OCI-LY1 (cell line): Measurements from ENCODE around the gene RAB30.
A peak's percentile ranks its signal among the peaks of the same experiment; 100 is the strongest.

Experiments used
- H2AFZ ChIP-seq: fragments of 200-600 bp; sonication (generic), shearing (Covaris generic); 2 replicates; pipeline ENCODE4 v1.6.0; 2014; ENCODE audit warnings: antibody characterized with exemption, mild to moderate bottlenecking, low read length
- H3F3A ChIP-seq: fragments of 200-600 bp; sonication (generic), shearing (Covaris generic); 2 replicates; pipeline ENCODE4 v1.6.0; 2014; ENCODE audit warnings: mild to moderate bottlenecking, antibody characterized with exemption, low read length, moderate library complexity; ENCODE audit not compliant: insufficient read depth
- H3K27ac ChIP-seq: fragments of 200-600 bp; sonication (generic); 2 replicates; pipeline ENCODE4 v1.5.1; 2014; ENCODE audit warnings: low read length, mixed run types, mild to moderate bottlenecking, low read depth; ENCODE audit not compliant: poor library complexity, severe bottlenecking
- H3K27me3 ChIP-seq: fragments of 200-600 bp; sonication (generic); 2 replicates; pipeline ENCODE4 v1.6.0; 2014; ENCODE audit warnings: antibody characterized with exemption, mild to moderate bottlenecking, low read length, moderate library complexity; ENCODE audit not compliant: insufficient read depth
- H3K36me3 ChIP-seq: fragments of 200-600 bp; sonication (generic); 2 replicates; pipeline ENCODE4 v1.6.1; 2014; ENCODE audit warnings: mild to moderate bottlenecking, antibody characterized with exemption, low read length, moderate library complexity, mixed read lengths; ENCODE audit not compliant: insufficient read depth
- H3K4me1 ChIP-seq: fragments of 200-600 bp; sonication (generic); 2 replicates; pipeline ENCODE4 v1.5.1; 2014; ENCODE audit warnings: mild to moderate bottlenecking, low read length, moderate library complexity; ENCODE audit not compliant: insufficient read depth, severe bottlenecking
- H3K4me2 ChIP-seq: fragments of 200-600 bp; sonication (generic), shearing (Covaris generic); 2 replicates; pipeline ENCODE4 v1.6.1; 2014; ENCODE audit warnings: low read length
- H3K4me3 ChIP-seq: fragments of 200-600 bp; sonication (generic); 2 replicates; pipeline ENCODE4 v1.5.1; 2014; ENCODE audit warnings: low read length, low read depth, mild to moderate bottlenecking, mixed read lengths; ENCODE audit not compliant: poor library complexity, severe bottlenecking
- H3K79me2 ChIP-seq: fragments of 200-600 bp; shearing (Covaris generic); 2 replicates; pipeline ENCODE4 v1.6.1; 2016; ENCODE audit warnings: mixed run types, low read length, mixed read lengths; ENCODE audit not compliant: insufficient read depth
- H3K9ac ChIP-seq: fragments of 200-600 bp; sonication (generic), shearing (Covaris generic); 2 replicates; pipeline ENCODE4 v1.6.1; 2014; ENCODE audit warnings: mild to moderate bottlenecking, low read length, mixed read lengths
- H3K9me2 ChIP-seq: fragments of 200-600 bp; sonication (generic), shearing (Covaris generic); 2 replicates; pipeline ENCODE4 v1.6.1; 2014; ENCODE audit warnings: low read depth, mild to moderate bottlenecking, low read length, mixed read lengths
- H3K9me3 ChIP-seq: fragments of 200-600 bp; shearing (Covaris generic); 2 replicates; pipeline ENCODE4 v1.6.1; 2014; ENCODE audit warnings: low read length, mixed read lengths
- H4K20me1 ChIP-seq: fragments of 200-600 bp; sonication (generic), shearing (Covaris generic); 2 replicates; pipeline ENCODE4 v1.6.0; 2016; ENCODE audit warnings: mild to moderate bottlenecking, low read length; ENCODE audit not compliant: insufficient read depth
- CTCF ChIP-seq: fragments of 200-600 bp; sonication (generic), shearing (Covaris generic); IDR thresholded peaks from 2 replicates; pipeline ENCODE4 v1.5.1; 2017; ENCODE audit warnings: mild to moderate bottlenecking, antibody characterized with exemption, low read length, moderate library complexity, mixed read lengths
- EZH2 ChIP-seq: fragments of 200-600 bp; sonication (generic), shearing (Covaris generic); IDR thresholded peaks from 2 replicates; pipeline ENCODE4 v1.8.0; 2017; ENCODE audit warnings: borderline replicate concordance, mixed run types, mild to moderate bottlenecking, antibody characterized with exemption, low read length, moderate library complexity, mixed read lengths

The RAB30 gene

GRCh38 chr11:83046621-83047172 lies 25.0 kb downstream of the RAB30 start:
- H3K79me2 ChIP-seq = peaks cover 97% of the 10 kb centered on the region
- no peak overlapping the region for H3K9ac ChIP-seq
- no peak overlapping the region for H3K4me3 ChIP-seq
- no peaks in the 10 kb centered on the region for H3K27me3 ChIP-seq
- TF ChIP-seq EZH2 (no peak), CTCF (no peak)
- H3K4me1 ChIP-seq = peaks cover 74% of the 10 kb centered on the region
- H3K9me2 ChIP-seq = no peaks in the 10 kb centered on the region
- peak overlapping the region; percentile 10 for H3K27ac ChIP-seq
- no peaks in the 10 kb centered on the region for H3K9me3 ChIP-seq
- no peak overlapping the region for H2AFZ ChIP-seq
- peaks cover 16% of the 10 kb centered on the region for H3K36me3 ChIP-seq
- H3F3A ChIP-seq = no peaks in the 10 kb centered on the region
- H3K4me2 ChIP-seq = no peak overlapping the region
- no peaks in the 10 kb centered on the region for H4K20me1 ChIP-seq

GRCh38 chr11:83044958-83045712 lies 26.6 kb downstream of the RAB30 start:
- Histone ChIP-seq H3K27me3 (no peaks in the 10 kb centered on the region), H2AFZ (no peak overlapping the region), H3K36me3 (peaks cover under 1% of the 10 kb centered on the region; the same call in 1 of the 2 replicates), H3F3A (no peaks in the 10 kb centered on the region), H3K4me3 (peak overlapping the region; percentile 8), H3K9me3 (no peaks in the 10 kb centered on the region), H3K27ac (peak overlapping the region; percentile 50), H3K9me2 (no peaks in the 10 kb centered on the region), H3K4me2 (peak overlapping the region; percentile 55), H3K9ac (peak overlapping the region; percentile 31; the same call in 1 of the 2 replicates), H3K79me2 (peaks cover 85% of the 10 kb centered on the region), H4K20me1 (no peaks in the 10 kb centered on the region), H3K4me1 (peaks cover 82% of the 10 kb centered on the region)
- TF ChIP-seq CTCF = no peak
- no peak for TF ChIP-seq EZH2

- no peaks in the 10 kb centered on the region for H3K9me2 ChIP-seq
- no peak overlapping the region for H2AFZ ChIP-seq
- peak overlapping the region; percentile 50 for H3K27ac ChIP-seq
- H3K27me3 ChIP-seq = no peaks in the 10 kb centered on the region
- no peaks in the 10 kb centered on the region for H3F3A ChIP-seq
- H3K36me3 ChIP-seq = no peaks in the 10 kb centered on the region
- H3K4me1 ChIP-seq = peaks cover 71% of the 10 kb centered on the region
- no peak for TF ChIP-seq CTCF
- TF ChIP-seq EZH2 = no peak
- H3K4me2 ChIP-seq = peak overlapping the region; percentile 15; the same call in 1 of the 2 replicates
- no peaks in the 10 kb centered on the region for H4K20me1 ChIP-seq
- no peak overlapping the region for H3K4me3 ChIP-seq
- H3K79me2 ChIP-seq = peaks cover 82% of the 10 kb centered on the region
- H3K9me3 ChIP-seq = no peaks in the 10 kb centered on the region
- H3K9ac ChIP-seq = no peak overlapping the region
Observed at GRCh38 chr11:83042964-83043711, 28.6 kb downstream of the RAB30 start.
